ENCODE measurements around the gene PRCC.

DNA sequence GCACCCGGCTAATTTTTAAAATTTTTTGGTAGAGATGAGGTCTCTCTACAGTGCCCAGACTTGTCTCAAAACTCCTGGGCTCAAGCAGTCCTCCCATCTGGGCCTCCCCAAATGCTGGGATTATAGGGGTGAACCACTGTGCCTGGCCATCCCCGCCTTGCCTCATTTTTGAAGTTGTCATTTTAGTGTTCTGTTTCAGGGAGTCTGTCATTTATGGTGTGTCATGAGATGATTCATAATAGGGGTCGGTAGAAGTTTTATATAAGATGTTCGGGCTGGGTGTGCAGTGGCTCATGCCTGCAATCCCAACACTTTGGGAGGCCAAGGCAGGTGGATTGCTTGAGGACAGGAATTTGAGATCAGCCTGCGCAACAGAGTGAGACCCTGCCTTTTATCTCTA is 8.5 kb downstream of the PRCC start:
- TF ChIP-seq, protein P1, sequence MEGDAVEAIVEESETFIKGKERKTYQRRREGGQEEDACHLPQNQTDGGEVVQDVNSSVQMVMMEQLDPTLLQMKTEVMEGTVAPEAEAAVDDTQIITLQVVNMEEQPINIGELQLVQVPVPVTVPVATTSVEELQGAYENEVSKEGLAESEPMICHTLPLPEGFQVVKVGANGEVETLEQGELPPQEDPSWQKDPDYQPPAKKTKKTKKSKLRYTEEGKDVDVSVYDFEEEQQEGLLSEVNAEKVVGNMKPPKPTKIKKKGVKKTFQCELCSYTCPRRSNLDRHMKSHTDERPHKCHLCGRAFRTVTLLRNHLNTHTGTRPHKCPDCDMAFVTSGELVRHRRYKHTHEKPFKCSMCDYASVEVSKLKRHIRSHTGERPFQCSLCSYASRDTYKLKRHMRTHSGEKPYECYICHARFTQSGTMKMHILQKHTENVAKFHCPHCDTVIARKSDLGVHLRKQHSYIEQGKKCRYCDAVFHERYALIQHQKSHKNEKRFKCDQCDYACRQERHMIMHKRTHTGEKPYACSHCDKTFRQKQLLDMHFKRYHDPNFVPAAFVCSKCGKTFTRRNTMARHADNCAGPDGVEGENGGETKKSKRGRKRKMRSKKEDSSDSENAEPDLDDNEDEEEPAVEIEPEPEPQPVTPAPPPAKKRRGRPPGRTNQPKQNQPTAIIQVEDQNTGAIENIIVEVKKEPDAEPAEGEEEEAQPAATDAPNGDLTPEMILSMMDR (IDR thresholded peaks at IDR 0.05) = no peak
- no peak for TF ChIP-seq SREBF2 (IDR thresholded peaks at IDR 0.05)
- TF ChIP-seq CHD2 (IDR thresholded peaks at IDR 0.05; ENCODE audit: low read length, partially characterized antibody) = no peak
- TF ChIP-seq POLR2A (IDR thresholded peaks at IDR 0.05; ENCODE audit: low read length) = no peak

Data from A549 (cell line).